Uterus (tissue), 4 donors: ENCODE results near the gene TNNI2. TPM values are rescaled to one million over a fixed set of nuclear protein-coding genes. Genes with fewer than 3 reads are reported as not detected.
A peak's percentile ranks its signal among the peaks of the same experiment; 100 is the strongest.
"Not testable (repeated sequence)": the region's sequence is repeated elsewhere in the genome, so short reads cannot be mapped to it uniquely, and the experiment has no call there.

Source experiments
- DNase-seq, 2 donors: peaks; one replicate each; pipeline ENCODE4 v3.0.0-alpha.2; 2019 to 2020
- H3K27ac ChIP-seq, 2 donors: fragments of 200-600 bp; sonication (generic); 1 replicate in 1 of 2; 2 replicates in 1 of 2; pipeline ENCODE4 v1.5.1; 2016 to 2018
- H3K27me3 ChIP-seq, 2 donors: fragments of 200-600 bp; sonication (generic); one replicate each; pipeline ENCODE4 v1.5.1; 2018 to 2019; ENCODE audit warnings: control low read depth in 1 of 2
- H3K36me3 ChIP-seq, 2 donors: fragments of 200-600 bp; sonication (generic); one replicate each; pipeline ENCODE4 v1.5.1; 2019; ENCODE audit warnings: control low read depth in 1 of 2
- H3K4me1 ChIP-seq, 2 donors: fragments of 200-600 bp; sonication (generic); one replicate each; pipeline ENCODE4 v1.5.1; 2018 to 2019; ENCODE audit warnings: control low read depth in 1 of 2
- H3K4me3 ChIP-seq, 2 donors: fragments of 200-600 bp; sonication (generic); 1 replicate in 1 of 2; 2 replicates in 1 of 2; pipeline ENCODE4 v1.5.1; 2018 to 2019; ENCODE audit warnings: mild to moderate bottlenecking in 1 of 2
- H3K9me3 ChIP-seq, 2 donors: fragments of 200-600 bp; sonication (generic); one replicate each; pipeline ENCODE4 v1.5.1; 2019; ENCODE audit warnings: control low read depth in 1 of 2
- CTCF ChIP-seq, 4 experiments: fragments of 200-600 bp in 2 of 4; fragments of 450-650 bp in 2 of 4; sonication (generic) in 2 of 4; IDR thresholded peaks; one replicate each; pipeline ENCODE4 v1.5.1; 2016 to 2019; ENCODE audit warnings: antibody characterized with exemption in 4 of 4, mild to moderate bottlenecking in 2 of 4, moderate library complexity in 1 of 4
- POLR2A ChIP-seq, 2 donors: fragments of 450-650 bp; IDR thresholded peaks; one replicate each; pipeline ENCODE4 v1.6.1; 2016; ENCODE audit warnings: antibody characterized with exemption in 2 of 2, mild to moderate bottlenecking in 1 of 2, moderate library complexity in 1 of 2
- intact Hi-C: fragments of 100-400 bp; cut with DNase I; formaldehyde crosslinking; loops from one replicate; pipeline ENCODE4 v1.15.1; 2023; ENCODE audit warnings: low total_unique reads
- total RNA-seq, 4 donors: library from RNA; depleted of rRNA in 3 of 4; stranded (reverse); fragments of >200 nt in 3 of 4; gene quantifications; one replicate each; pipeline versions ENCODE4 v1.1.0 to v1.2.4, GENCODE V29; 2014 to 2023
- donor health status: DM: yes; HTN: yes; CAD: no.

TNNI2 gene
- total RNA-seq, 4 donors from 2014 or later, result 0.95 to 1.5 TPM; not detected in 2

DNA sequence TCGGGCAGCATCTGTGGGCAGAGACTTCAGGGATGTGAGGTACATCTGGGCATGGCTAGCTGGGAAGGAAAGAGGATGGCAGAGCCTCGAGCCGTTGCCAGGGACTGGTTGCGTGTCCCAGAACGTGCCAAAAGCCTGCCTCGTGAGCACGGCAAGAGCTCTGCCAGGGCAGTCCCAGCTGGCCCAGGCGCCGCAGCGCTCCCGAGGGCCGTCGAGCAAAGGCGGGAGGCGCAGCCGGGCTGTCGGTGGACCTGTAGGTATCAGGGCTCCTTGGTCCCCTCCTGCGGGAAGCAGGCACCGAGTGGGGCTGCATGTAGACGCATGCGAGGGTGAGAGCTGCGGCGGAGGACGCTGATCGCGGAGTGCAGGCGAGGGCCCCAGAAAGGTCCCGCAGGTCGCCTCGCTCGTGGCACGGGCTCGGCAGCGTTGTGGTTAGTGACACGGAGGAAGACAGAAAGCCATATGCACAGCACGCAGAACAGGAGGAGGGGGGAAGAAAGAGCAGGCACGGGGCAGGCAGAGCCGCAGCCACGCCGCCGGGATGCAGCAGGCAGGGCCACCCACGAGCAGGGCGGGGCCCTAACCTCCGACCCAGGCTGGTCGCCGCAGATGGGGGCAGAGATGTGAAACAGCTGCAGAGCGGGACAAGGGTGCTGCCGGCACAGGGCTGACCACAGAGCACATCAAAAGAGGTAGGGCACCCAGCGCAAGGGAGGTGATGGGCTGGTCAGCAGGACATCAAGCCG lies 32.1 kb downstream of the TNNI2 start:
- TF ChIP-seq CTCF (IDR thresholded peaks at IDR 0.05) (no peak), POLR2A (IDR thresholded peaks at IDR 0.05) (no peak)
- Histone ChIP-seq H3K4me1 (peaks cover 0 to 5% of the 10 kb centered on the region in 2 donors), H3K4me3 (peak overlapping the region; percentile 21 to 30), H3K27me3 (no peaks in the 10 kb centered on the region), H3K36me3 (no peaks in the 10 kb centered on the region), H3K9me3 (no peaks in the 10 kb centered on the region), H3K27ac (peak overlapping the region; percentile 77 to 89)
- no peak for DNase-seq
- intact Hi-C loops, result no loop called here

DNA sequence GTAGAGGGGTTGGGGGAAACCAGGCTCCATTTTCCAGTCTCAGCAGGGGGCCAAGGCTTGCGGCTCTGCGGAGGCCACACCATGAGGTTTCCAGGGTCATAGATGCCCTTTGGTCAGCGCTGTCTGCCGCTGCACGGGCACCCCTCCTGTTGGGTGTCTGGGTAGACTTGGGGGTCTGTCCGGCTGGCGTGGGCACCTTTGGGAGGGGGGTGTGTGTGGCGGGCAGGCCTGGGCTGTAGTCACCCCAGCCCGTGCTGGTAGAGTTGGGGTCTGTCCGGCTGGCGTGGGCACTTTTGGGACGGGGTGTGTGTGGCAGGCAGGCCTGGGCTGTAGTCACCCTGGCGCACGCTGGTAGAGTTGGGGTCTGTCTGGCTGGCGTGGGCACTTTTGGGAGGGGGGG lies 32.8 kb downstream of the TNNI2 start:
- intact Hi-C loops, result no loop called here
- peak overlapping the region; percentile 77 to 89 for H3K27ac ChIP-seq
- peak overlapping the region in 1 of 2 donors; percentile 30 for H3K4me3 ChIP-seq

DNA sequence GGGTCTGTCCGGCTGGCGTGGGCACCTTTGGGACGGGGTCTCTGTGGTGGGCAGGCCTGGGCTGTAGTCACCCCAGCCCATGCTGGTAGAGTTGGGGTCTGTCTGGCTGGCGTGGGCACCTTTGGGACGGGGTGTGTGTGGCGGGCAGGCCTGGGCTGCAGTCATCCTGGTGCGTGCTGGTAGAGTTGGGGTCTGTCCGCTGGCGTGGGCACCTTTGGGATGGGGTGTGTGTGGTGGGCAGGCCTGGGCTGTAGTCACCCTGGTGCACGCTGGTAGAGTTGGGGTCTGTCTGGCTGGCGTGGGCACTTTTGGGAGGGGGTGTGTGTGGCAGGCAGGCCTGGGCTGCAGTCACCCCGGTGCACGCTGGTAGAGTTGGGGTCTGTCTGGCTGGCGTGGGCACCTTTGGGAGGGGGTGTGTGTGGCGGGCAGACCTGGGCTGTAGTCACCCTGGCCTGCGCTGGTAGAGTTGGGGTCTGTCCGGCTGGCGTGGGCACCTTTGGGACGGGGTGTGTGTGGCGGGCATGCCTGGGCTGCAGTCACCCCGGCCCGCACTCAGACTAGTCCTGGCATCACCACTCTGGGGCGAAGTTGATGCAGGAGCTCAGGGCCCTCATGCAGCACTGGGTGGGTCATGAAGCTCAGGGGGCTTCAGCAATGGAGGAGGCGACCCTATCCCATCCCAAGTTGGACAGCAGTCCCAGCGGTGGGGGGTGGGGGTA lies 33.6 kb downstream of the TNNI2 start:
- no peaks in the 10 kb centered on the region for H3K27me3 ChIP-seq
- H3K4me1 ChIP-seq, result peaks cover 0 to 13% of the 10 kb centered on the region in 2 donors
- TF ChIP-seq CTCF (IDR thresholded peaks at IDR 0.05) (no peak), POLR2A (IDR thresholded peaks at IDR 0.05) (no peak)
- no peaks in the 10 kb centered on the region for H3K36me3 ChIP-seq
- DNase-seq, result no peak
- H3K9me3 ChIP-seq, result no peaks in the 10 kb centered on the region
- H3K27ac ChIP-seq, result peak overlapping the region; percentile 77 to 89
- intact Hi-C loops, result no loop called here
- no peak overlapping the region for H3K4me3 ChIP-seq

More for the DNA sequence above, 32.8 kb downstream of the TNNI2 start:
- Histone ChIP-seq H3K27me3 (no peaks in the 10 kb centered on the region), H3K9me3 (no peaks in the 10 kb centered on the region), H3K36me3 (no peaks in the 10 kb centered on the region), H3K4me1 (peaks cover 0 to 8% of the 10 kb centered on the region in 2 donors)
- TF ChIP-seq POLR2A (IDR thresholded peaks at IDR 0.05) (no peak), CTCF (IDR thresholded peaks at IDR 0.05) (no peak)
- no peak for DNase-seq

GRCh38 chr11:1873048-1873812 lies 34.4 kb downstream of the TNNI2 start:
- H3K27ac ChIP-seq, result peak overlapping the region; percentile 77 to 89
- no peaks in the 10 kb centered on the region for H3K9me3 ChIP-seq
- DNase-seq, result peak in 1 of 2 donors; percentile 68
- TF ChIP-seq POLR2A (IDR thresholded peaks at IDR 0.05) (no peak), CTCF (IDR thresholded peaks at IDR 0.05) (no peak)
- H3K27me3 ChIP-seq, result no peaks in the 10 kb centered on the region
- intact Hi-C loops, result no loop called here
- no peaks in the 10 kb centered on the region for H3K36me3 ChIP-seq
- no peak overlapping the region for H3K4me3 ChIP-seq
- H3K4me1 ChIP-seq, result peaks cover 0 to 13% of the 10 kb centered on the region in 2 donors

- H3K9me3 ChIP-seq, intact Hi-C loops, H3K36me3 ChIP-seq, DNase-seq, H3K27me3 ChIP-seq, H3K4me3 ChIP-seq: not testable (repeated sequence)
- peak overlapping the region; percentile 77 to 89 for H3K27ac ChIP-seq
- peaks cover 0 to 13% of the 10 kb centered on the region in 2 donors for H3K4me1 ChIP-seq
These were observed 35.0 kb downstream of the TNNI2 start for GRCh38 chr11:1873813-1874150.

- H3K27me3 ChIP-seq, H3K36me3 ChIP-seq, H3K4me3 ChIP-seq, H3K9me3 ChIP-seq, intact Hi-C loops: not testable (repeated sequence)
- peaks cover 0 to 13% of the 10 kb centered on the region in 2 donors for H3K4me1 ChIP-seq
- H3K27ac ChIP-seq, result peak overlapping the region; percentile 86 to 89
- peak in 1 of 2 donors; percentile 54 for DNase-seq
These were observed 35.8 kb downstream of the TNNI2 start for GRCh38 chr11:1874441-1875092.
